ENCODE results near the gene PITX1.

The PITX1 gene

GRCh38 chr5:135029477-135030122, 4.4 kb downstream of the PITX1 start:
- DNase-seq (ENCODE audit: low read depth) = no peak

GRCh38 chr5:135028791-135029476, 5.1 kb downstream of the PITX1 start:
- no peak for DNase-seq (ENCODE audit: low read depth)

GRCh38 chr5:135027697-135028615, 6.1 kb downstream of the PITX1 start:
- no peak for DNase-seq (ENCODE audit: low read depth)

GRCh38 chr5:135027266-135027696, 6.7 kb downstream of the PITX1 start:
- no peak for DNase-seq (ENCODE audit: low read depth)

GRCh38 chr5:135026645-135027265, 7.3 kb downstream of the PITX1 start:
- no peak for DNase-seq (ENCODE audit: low read depth)

GRCh38 chr5:135025730-135026644, 8.0 kb downstream of the PITX1 start:
- DNase-seq (ENCODE audit: low read depth) = no peak

GRCh38 chr5:135024956-135025729, 8.9 kb downstream of the PITX1 start:
- no peak for DNase-seq (ENCODE audit: low read depth)

GRCh38 chr5:135020111-135020895, 13.7 kb downstream of the PITX1 start:
- DNase-seq (ENCODE audit: low read depth) = no peak

GRCh38 chr5:135019314-135019713, 14.7 kb downstream of the PITX1 start:
- no peak for DNase-seq (ENCODE audit: low read depth)

- DNase-seq (ENCODE audit: low read depth) = no peak
These were observed 15.6 kb downstream of the PITX1 start for GRCh38 chr5:135018457-135018856.

- no peak for DNase-seq (ENCODE audit: low read depth)
These were observed 17.2 kb downstream of the PITX1 start for GRCh38 chr5:135016861-135017290.

GRCh38 chr5:135015942-135016341, 18.1 kb downstream of the PITX1 start:
- DNase-seq (ENCODE audit: low read depth) = no peak

- peak; percentile 21 for DNase-seq (ENCODE audit: low read depth)
These were observed 20.0 kb downstream of the PITX1 start for GRCh38 chr5:135013947-135014570.

- DNase-seq (ENCODE audit: low read depth) = no peak
These were observed 20.6 kb downstream of the PITX1 start for GRCh38 chr5:135013445-135013844.

GRCh38 chr5:135012951-135013391, 21.1 kb downstream of the PITX1 start:
- DNase-seq (ENCODE audit: low read depth) = no peak

- no peak for DNase-seq (ENCODE audit: low read depth)
These were observed 21.9 kb downstream of the PITX1 start for GRCh38 chr5:135012033-135012588.

- DNase-seq (ENCODE audit: low read depth) = no peak
These were observed 22.5 kb downstream of the PITX1 start for GRCh38 chr5:135011355-135012032.
